HepG2 (cell line): ENCODE results near the gene SNED1. TPM values are rescaled to one million over a fixed set of nuclear protein-coding genes. Genes with fewer than 3 reads are reported as not detected.
A peak's percentile ranks its signal among the peaks of the same experiment; 100 is the strongest.

Experiments
- ATAC-seq: fragments of 200-7000 bp; cut with Tn5 transposase; 3 replicates; pipeline ENCODE4 v1.9.1; 2020; ENCODE audit warnings: mild to moderate bottlenecking, moderate library complexity
- BruUV-seq: library from RNA; stranded (reverse); fragments of 400-500 nt; replicated peaks from 2 replicates; lab custom pipeline; 2021; lab: Mats Ljungman, UMichigan
- CTCF ChIA-PET: fragments of 300-600 bp; formaldehyde crosslinking; extraction: SDS; loops from one replicate; lab custom pipeline; 2021; ENCODE audit warnings: low total read pairs, inconsistent platforms, low intra/inter-chr PET ratio; lab: Yijun Ruan, JAX
- POLR2A ChIA-PET: fragments of 350-600 bp; sonication (Branson Sonifier 250); formaldehyde crosslinking; loops from one replicate; lab custom pipeline; 2020; ENCODE audit warnings: antibody characterized with exemption, inconsistent platforms; lab: Yijun Ruan, JAX
- DNase-seq: peaks from one replicate; pipeline ENCODE4 v3.0.0-alpha.2; 2015; ENCODE audit warnings: low spot score
- FAIRE-seq: peaks from 3 replicates; lab custom pipeline; 2011; peaks lifted over from hg19 to GRCh38; lab: Jason Lieb, UNC
- H2AFZ ChIP-seq: one replicate; pipeline ENCODE4 v1.6.1; 2011; ENCODE audit warnings: low read length, inconsistent platforms
- H3K27ac ChIP-seq: fragments of 300-600 bp; 3 replicates; pipeline ENCODE4 v1.8.0; 2011; ENCODE audit warnings: mixed run types, mild to moderate bottlenecking, mixed read lengths, low read length, inconsistent platforms; ENCODE audit not compliant: insufficient read depth; ENCODE audit errors: extremely low read length
- H3K27me3 ChIP-seq, 2 experiments: fragments of 200-600 bp in 1 of 2; 2 replicates in 1 of 2; 3 replicates in 1 of 2; pipeline versions ENCODE4 v1.6.0 to v1.8.0; 2011; ENCODE audit warnings: low read length in 2 of 2, mild to moderate bottlenecking in 2 of 2, moderate library complexity in 2 of 2, inconsistent platforms in 1 of 2; ENCODE audit not compliant: insufficient read depth in 2 of 2, control insufficient read depth in 1 of 2
- H3K36me3 ChIP-seq, 2 experiments: fragments of 200-600 bp in 1 of 2; replicated peaks in 1 of 2; 2 replicates in 1 of 2; 3 replicates in 1 of 2; pipeline versions ENCODE4 v1.5.1 to v1.8.0; 2011; ENCODE audit warnings: low read length in 2 of 2, inconsistent platforms in 1 of 2; ENCODE audit not compliant: insufficient read depth in 2 of 2, control insufficient read depth in 1 of 2
- H3K4me1 ChIP-seq: 2 replicates; pipeline ENCODE4 v1.5.1; 2012; ENCODE audit warnings: low read length, inconsistent platforms; ENCODE audit not compliant: insufficient read depth
- H3K4me2 ChIP-seq: 2 replicates; pipeline ENCODE4 v1.6.0; 2011; ENCODE audit warnings: low read depth, low read length, inconsistent platforms
- H3K4me3 ChIP-seq, 3 experiments: fragments of 200-600 bp in 1 of 3; sonication (generic), shearing (Covaris generic) in 1 of 3; replicated peaks in 1 of 3; 2 replicates each; pipeline ENCODE4 v1.5.1; 2011 to 2016; ENCODE audit warnings: low read length in 3 of 3, inconsistent platforms in 2 of 3, low read depth in 2 of 3, mild to moderate bottlenecking in 2 of 3, control low read depth in 1 of 3, mixed read lengths in 1 of 3; ENCODE audit not compliant: insufficient read depth in 1 of 3
- H3K79me2 ChIP-seq: one replicate; pipeline ENCODE4 v1.6.1; 2011; ENCODE audit warnings: low read length, inconsistent platforms; ENCODE audit not compliant: insufficient read depth
- H3K9ac ChIP-seq: 2 replicates; pipeline ENCODE4 v1.6.0; 2011; ENCODE audit warnings: mild to moderate bottlenecking, low read depth, low read length, inconsistent platforms; ENCODE audit not compliant: insufficient read depth
- H3K9me3 ChIP-seq: 2 replicates; pipeline ENCODE4 v1.5.1; 2012; ENCODE audit warnings: mild to moderate bottlenecking, low read length
- H4K20me1 ChIP-seq: 2 replicates; pipeline ENCODE4 v1.6.0; 2011; ENCODE audit warnings: inconsistent platforms, mild to moderate bottlenecking, low read length, moderate library complexity; ENCODE audit not compliant: insufficient read depth
- BRCA1 ChIP-seq: sonication (generic); formaldehyde crosslinking; IDR thresholded peaks from 2 replicates; pipeline ENCODE4 v1.4.0; 2020; ENCODE audit warnings: missing genetic modification reagents
- CREM ChIP-seq, 2 experiments: sonication (generic) in 1 of 2; formaldehyde crosslinking in 1 of 2; IDR thresholded peaks; 2 replicates each; pipeline versions ENCODE4 v1.4.0 to v1.6.1; 2016 to 2020; ENCODE audit warnings: antibody characterized with exemption in 1 of 2, mild to moderate bottlenecking in 1 of 2, missing genetic modification reagents in 1 of 2
- ELF4 ChIP-seq: sonication (generic); formaldehyde crosslinking; IDR thresholded peaks from 2 replicates; pipeline ENCODE4 v1.5.0; 2020; ENCODE audit warnings: missing genetic modification reagents, mild to moderate bottlenecking, moderate library complexity, borderline replicate concordance
- FOXC1 ChIP-seq: sonication (generic); formaldehyde crosslinking; IDR thresholded peaks from 2 replicates; pipeline ENCODE4 v1.8.0; 2022; ENCODE audit warnings: mild to moderate bottlenecking, missing genetic modification reagents, borderline replicate concordance
- HNRNPL ChIP-seq: fragments of 200-400 bp; formaldehyde crosslinking; IDR thresholded peaks from 2 replicates; pipeline ENCODE4 v1.6.1; 2017; ENCODE audit warnings: mild to moderate bottlenecking, low read depth, low read length
- KDM5A ChIP-seq: fragments of 200-600 bp; sonication (generic); IDR thresholded peaks from 2 replicates; pipeline ENCODE4 v1.7.0; 2018; ENCODE audit warnings: antibody characterized with exemption, mild to moderate bottlenecking, low read length, borderline replicate concordance
- KDM6A ChIP-seq: IDR thresholded peaks from 2 replicates; pipeline ENCODE4 v1.6.1; 2016; ENCODE audit warnings: low read depth
- NFYC ChIP-seq: IDR thresholded peaks from 2 replicates; pipeline ENCODE4 v1.6.1; 2016; ENCODE audit warnings: missing genetic modification reagents, missing compliant biosample characterization
- REPIN1 ChIP-seq: sonication (generic); formaldehyde crosslinking; IDR thresholded peaks from 2 replicates; pipeline ENCODE4 v1.8.0; 2022; ENCODE audit warnings: missing genetic modification reagents, low read depth, mild to moderate bottlenecking, borderline replicate concordance
- SMARCE1 ChIP-seq: fragments of 450-650 bp; IDR thresholded peaks from 2 replicates; pipeline ENCODE4 v1.6.1; 2017; ENCODE audit warnings: borderline replicate concordance
- SP4 ChIP-seq: sonication (generic); formaldehyde crosslinking; IDR thresholded peaks from 2 replicates; pipeline ENCODE4 v1.8.1; 2023; ENCODE audit warnings: mild to moderate bottlenecking, missing genetic modification reagents
- TBL1XR1 ChIP-seq: fragments of 150-350 bp; IDR thresholded peaks from 2 replicates; pipeline ENCODE4 v1.6.1; 2014; ENCODE audit warnings: borderline replicate concordance, low read length; ENCODE audit not compliant: partially characterized antibody
- ZBTB1 ChIP-seq: sonication (generic); formaldehyde crosslinking; IDR thresholded peaks from 2 replicates; pipeline ENCODE4 v1.4.0; 2020; ENCODE audit warnings: missing genetic modification reagents, borderline replicate concordance
- ZBTB38 ChIP-seq: sonication (generic); formaldehyde crosslinking; IDR thresholded peaks from 2 replicates; pipeline ENCODE4 v1.5.1; 2020; ENCODE audit warnings: mild to moderate bottlenecking, missing genetic modification reagents
- ZC3H13 ChIP-seq: sonication (generic); formaldehyde crosslinking; IDR thresholded peaks from 2 replicates; pipeline ENCODE4 v1.8.1; 2023; ENCODE audit warnings: mild to moderate bottlenecking, missing genetic modification reagents, moderate library complexity
- ZFP37 ChIP-seq: sonication (generic); formaldehyde crosslinking; IDR thresholded peaks from 2 replicates; pipeline ENCODE4 v1.4.0; 2020; ENCODE audit warnings: missing genetic modification reagents, borderline replicate concordance
- ZFY ChIP-seq: sonication (generic); formaldehyde crosslinking; IDR thresholded peaks from 2 replicates; pipeline ENCODE4 v1.4.0; 2020; ENCODE audit warnings: missing genetic modification reagents
- ZNF160 ChIP-seq: sonication (generic); formaldehyde crosslinking; IDR thresholded peaks from 2 replicates; pipeline ENCODE4 v1.8.0; 2022; ENCODE audit warnings: mild to moderate bottlenecking, inconsistent platforms, missing genetic modification reagents
- ZNF281 ChIP-seq: sonication (generic); formaldehyde crosslinking; IDR thresholded peaks from 2 replicates; pipeline ENCODE4 v1.4.0; 2020; ENCODE audit warnings: missing genetic modification reagents, borderline replicate concordance
- ZNF367 ChIP-seq: sonication (generic); formaldehyde crosslinking; IDR thresholded peaks from 2 replicates; pipeline ENCODE4 v1.4.0; 2020; ENCODE audit warnings: missing genetic modification reagents, borderline replicate concordance
- WGBS: methylation state at CpG from one replicate; pipeline ENCODE4 v1.1.6; 2017; ENCODE audit warnings: low lambda C conversion rate; 5-methylcytosine and 5-hydroxymethylcytosine counted together
- in situ Hi-C: cut with HindIII; loops from 2 replicates; pipeline ENCODE4 v1.10.0; 2017; ENCODE audit warnings: low pct_unique_long_range_greater_than_20kb; ENCODE audit not compliant: extremely low pct_ligation_motif_present
- intact Hi-C: fragments of 100-400 bp; cut with micrococcal nuclease; formaldehyde crosslinking; loops from one replicate; pipeline ENCODE4 v1.10.0; 2022; ENCODE audit not compliant: unreplicated experiment
- polyA plus RNA-seq, 8 experiments: library from polyadenylated mRNA; depleted of rRNA in 3 of 8; stranded (reverse) in 7 of 8; unstranded in 1 of 8; fragments of >200 nt; fragmentation: Illumina TruSeq in 4 of 8; extraction: Trizol in 4 of 8; gene quantifications; 2 replicates each; pipeline versions ENCODE4 v1.2.1 to v1.2.3, GENCODE V29; 2011 to 2016; ENCODE audit warnings: low read depth in 4 of 8, missing spikeins in 1 of 8, mixed read lengths in 1 of 8; ENCODE audit not compliant: insufficient read depth in 1 of 8
- total RNA-seq, 5 experiments: library from RNA; depleted of rRNA; stranded (reverse); fragments of >200 nt; fragmentation: Illumina TruSeq; extraction: Trizol; gene quantifications; 2 replicates each; pipeline ENCODE4 v1.2.3, GENCODE V29; 2016; ENCODE audit warnings: low read depth in 1 of 5
- TF ChIP-seq, protein P1 (sequence below): sonication (generic); formaldehyde crosslinking; IDR thresholded peaks from 2 replicates; pipeline ENCODE4 v1.4.0; 2020; ENCODE audit warnings: missing genetic modification reagents

The SNED1 gene
- total and polyA plus RNA-seq, 2 of the 13 experiments (the other 11 are each of a cell fraction or from before 2014, with no cell fraction given): 0.15 to 0.65 TPM

- H3K79me2 ChIP-seq: no peaks in the 10 kb centered on the region
- no peaks in the 10 kb centered on the region for H3K36me3 ChIP-seq
- H4K20me1 ChIP-seq: no peaks in the 10 kb centered on the region
- peaks cover 94% of the 10 kb centered on the region for H3K4me1 ChIP-seq
- H3K27ac ChIP-seq: peak overlapping the region; percentile 74
- no peak overlapping the region for H3K9ac ChIP-seq
- no peaks in the 10 kb centered on the region for H3K9me3 ChIP-seq
- intact Hi-C loops: no loop called here
- no TSS peak for BruUV-seq
- POLR2A ChIA-PET: interaction anchor here (1.5 kb wide), 1 partner anchor 89 kb away, joined by 3 read pairs; no protein-coding TSS in a partner anchor
- WGBS: 98% methylated on average over 21 of the region's 33 CpGs
- no peak overlapping the region for H3K4me3 ChIP-seq
- no peak for FAIRE-seq
- peaks cover 0 to 2% of the 10 kb centered on the region in 2 experiments; a peak in 2 of 5 replicates for H3K27me3 ChIP-seq
- CTCF ChIA-PET: no interaction called here
- H2AFZ ChIP-seq: no peak overlapping the region
- H3K4me2 ChIP-seq: no peak overlapping the region
- no peak for ATAC-seq
- DNase-seq: no peak
- in situ Hi-C loops: no loop called here
- TF ChIP-seq ZNF367 (CRISPR knock-in tag) (no peak), ZBTB1 (no peak), HNRNPL (peak; percentile 56; the same call in 1 of the 2 replicates), KDM6A (CRISPR knock-in tag) (no peak), BRCA1 (CRISPR knock-in tag) (no peak), CREM (IDR thresholded peaks at IDR 0.05) (no peak), CREM (CRISPR knock-in tag; IDR thresholded peaks at IDR 0.05) (no peak), NFYC (CRISPR knock-in tag) (no peak), SMARCE1 (no peak), ELF4 (CRISPR knock-in tag) (no peak), KDM5A (no peak), FOXC1 (CRISPR knock-in tag) (no peak), ZFY (CRISPR knock-in tag) (peak; percentile 36), REPIN1 (no peak), ZFP37 (CRISPR knock-in tag) (no peak), SP4 (0 out of 2 replicates have a peak, but pooled peaks have one; percentile 1), ZC3H13 (CRISPR knock-in tag) (no peak), ZBTB38 (CRISPR knock-in tag) (peak; percentile 59; the same call in 1 of the 2 replicates), ZNF160 (CRISPR knock-in tag) (no peak), ZNF281 (CRISPR knock-in tag) (no peak), TBL1XR1 (no peak)
- TF ChIP-seq, protein P1, sequence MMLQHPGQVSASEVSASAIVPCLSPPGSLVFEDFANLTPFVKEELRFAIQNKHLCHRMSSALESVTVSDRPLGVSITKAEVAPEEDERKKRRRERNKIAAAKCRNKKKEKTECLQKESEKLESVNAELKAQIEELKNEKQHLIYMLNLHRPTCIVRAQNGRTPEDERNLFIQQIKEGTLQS (CRISPR knock-in tag): no peak
Observed at GRCh38 chr2:240963065-240963867, 35.2 kb upstream of the SNED1 start.
